UCSD-AML1 (cell line): ENCODE data around the gene C1orf116.

Experiments used
- DNase-seq: peaks from one replicate; lab custom pipeline; 2025; ENCODE audit not compliant: unreplicated experiment; lab: John Stamatoyannopoulos, UW

The C1orf116 gene

GRCh38 chr1:207032528-207033017 is at the start of gene C1orf116:
Gene C1orf116 (minus strand): TSS chr1:207032756. CDS start chr1:207027598, 5,158 bp downstream.
- peak; percentile 46 for DNase-seq

- DNase-seq: no peak
Observed at GRCh38 chr1:207081806-207082205, 49.2 kb upstream of the C1orf116 start.

GRCh38 chr1:207081088-207081487 is 48.5 kb upstream of the C1orf116 start:
- no peak for DNase-seq

GRCh38 chr1:207079706-207080241 is 47.2 kb upstream of the C1orf116 start:
- DNase-seq: no peak

- DNase-seq: no peak
Observed at GRCh38 chr1:207078578-207079132, 46.1 kb upstream of the C1orf116 start.

- DNase-seq: peak; percentile 44
Observed at GRCh38 chr1:207077470-207078377, 45.2 kb upstream of the C1orf116 start.

- no peak for DNase-seq
Observed at GRCh38 chr1:207077012-207077411, 44.5 kb upstream of the C1orf116 start.

GRCh38 chr1:207076181-207076955 is 43.8 kb upstream of the C1orf116 start:
- DNase-seq: no peak

GRCh38 chr1:207073906-207074820 is 41.6 kb upstream of the C1orf116 start:
- DNase-seq: no peak

- peak; percentile 35 for DNase-seq
Observed at GRCh38 chr1:207072233-207072632, 39.7 kb upstream of the C1orf116 start.

GRCh38 chr1:207071426-207071825 is 38.9 kb upstream of the C1orf116 start:
- no peak for DNase-seq

- DNase-seq: peak; percentile 64
Observed at GRCh38 chr1:207070811-207071210, 38.3 kb upstream of the C1orf116 start.

GRCh38 chr1:207069858-207070506 is 37.4 kb upstream of the C1orf116 start:
- no peak for DNase-seq

- no peak for DNase-seq
Observed at GRCh38 chr1:207069061-207069460, 36.5 kb upstream of the C1orf116 start.

GRCh38 chr1:207067665-207068064 is 35.1 kb upstream of the C1orf116 start:
- no peak for DNase-seq

GRCh38 chr1:207067185-207067584 is 34.6 kb upstream of the C1orf116 start:
- DNase-seq: no peak

- no peak for DNase-seq
Observed at GRCh38 chr1:207064561-207064960, 32.0 kb upstream of the C1orf116 start.

- DNase-seq: no peak
Observed at GRCh38 chr1:207063014-207063413, 30.5 kb upstream of the C1orf116 start.

GRCh38 chr1:207062058-207062457 is 29.5 kb upstream of the C1orf116 start:
- DNase-seq: no peak

- DNase-seq: no peak
Observed at GRCh38 chr1:207060596-207060995, 28.0 kb upstream of the C1orf116 start.
